ENCODE results near the gene ARHGDIB.

The ARHGDIB gene

GRCh38 chr12:14954269-14954668 lies 7.1 kb downstream of the ARHGDIB start:
- no peak for DNase-seq

- DNase-seq, result no peak
These were observed 7.6 kb downstream of the ARHGDIB start for GRCh38 chr12:14953752-14954151.

GRCh38 chr12:14952299-14952921 lies 9.0 kb downstream of the ARHGDIB start:
- peak; percentile 33 for DNase-seq

- DNase-seq, result no peak
These were observed 9.6 kb downstream of the ARHGDIB start for GRCh38 chr12:14951851-14952250.

- DNase-seq, result no peak
These were observed 10.2 kb downstream of the ARHGDIB start for GRCh38 chr12:14950982-14951746.

GRCh38 chr12:14950421-14950820 lies 11.0 kb downstream of the ARHGDIB start:
- DNase-seq, result no peak

- DNase-seq, result no peak
These were observed 11.8 kb downstream of the ARHGDIB start for GRCh38 chr12:14949631-14950030.

GRCh38 chr12:14948672-14949071 lies 12.7 kb downstream of the ARHGDIB start:
- DNase-seq, result peak; percentile 50

- DNase-seq, result no peak
These were observed 14.5 kb downstream of the ARHGDIB start for GRCh38 chr12:14946861-14947260.

- DNase-seq, result no peak
These were observed 15.2 kb downstream of the ARHGDIB start for GRCh38 chr12:14946162-14946561.

- DNase-seq, result no peak
These were observed 19.0 kb downstream of the ARHGDIB start for GRCh38 chr12:14942196-14942931.

GRCh38 chr12:14941369-14941768 lies 20.0 kb downstream of the ARHGDIB start:
- DNase-seq, result no peak

- DNase-seq, result no peak
These were observed 23.1 kb downstream of the ARHGDIB start, which contains the start of gene ERP27 for GRCh38 chr12:14938301-14938700. Gene ERP27, minus strand, starts transcription at chr12:14938537. Its CDS starts 29 bp downstream, at chr12:14938508.

- no peak for DNase-seq
These were observed 23.7 kb downstream of the ARHGDIB start for GRCh38 chr12:14937689-14938088.

GRCh38 chr12:14937014-14937413 lies 24.4 kb downstream of the ARHGDIB start:
- DNase-seq, result no peak

- no peak for DNase-seq
These were observed 25.1 kb downstream of the ARHGDIB start for GRCh38 chr12:14936224-14936861.

GRCh38 chr12:14935031-14935430 lies 26.4 kb downstream of the ARHGDIB start:
- DNase-seq, result no peak

GRCh38 chr12:14934511-14934910 lies 26.9 kb downstream of the ARHGDIB start:
- no peak for DNase-seq

GRCh38 chr12:14931791-14932560 lies 29.4 kb downstream of the ARHGDIB start:
- no peak for DNase-seq

- no peak for DNase-seq
These were observed 30.0 kb downstream of the ARHGDIB start for GRCh38 chr12:14931359-14931758.

- no peak for DNase-seq
These were observed 31.1 kb downstream of the ARHGDIB start for GRCh38 chr12:14930299-14930698.

GRCh38 chr12:14928931-14929330 lies 32.5 kb downstream of the ARHGDIB start:
- no peak for DNase-seq

Data from activated gamma-delta T cell treated with Interleukin-2 at 50 U/mL for 16 hours (primary cell).